HCT116 (cell line): ENCODE results near the gene GTF2A1.

Source experiments
- CTCF ChIP-seq, 3 experiments: fragments of 200-600 bp in 1 of 3; sonication (generic) in 1 of 3; IDR thresholded peaks in 2 of 3; conservative IDR thresholded peaks in 1 of 3; 2 replicates each; pipeline ENCODE4 v1.5.1; 2012 to 2017; ENCODE audit warnings: low read depth in 2 of 3, low read length in 2 of 3, antibody characterized with exemption in 1 of 3, borderline replicate concordance in 1 of 3, control low read depth in 1 of 3, mild to moderate bottlenecking in 1 of 3, mixed read lengths in 1 of 3, mixed run types in 1 of 3, moderate library complexity in 1 of 3; ENCODE audit not compliant: insufficient read depth in 1 of 3
- EZH2phosphoT487 ChIP-seq: fragments of 200-600 bp; IDR thresholded peaks from 2 replicates; pipeline ENCODE4 v1.6.1; 2018; ENCODE audit warnings: antibody characterized with exemption, borderline replicate concordance
- POLR2A ChIP-seq: IDR thresholded peaks from 2 replicates; pipeline ENCODE4 v1.7.0; 2011; ENCODE audit warnings: borderline replicate concordance; ENCODE audit not compliant: insufficient read depth, insufficient read length; ENCODE audit errors: extremely low read depth
- POLR2AphosphoS5 ChIP-seq: IDR thresholded peaks from 2 replicates; pipeline ENCODE4 v1.6.1; 2011; ENCODE audit warnings: mild to moderate bottlenecking, low read depth, low read length, moderate library complexity
- SRF ChIP-seq: IDR thresholded peaks from 2 replicates; pipeline ENCODE4 v1.6.1; 2012; ENCODE audit warnings: low read depth
- ZFX ChIP-seq: fragments of 450-650 bp; IDR thresholded peaks from 2 replicates; pipeline ENCODE4 v1.6.1; 2017
- ZNF274 ChIP-seq: fragments of 200-500 bp; sonication (Bioruptor generic); IDR thresholded peaks from 2 replicates; pipeline ENCODE4 v1.6.1; 2014; ENCODE audit warnings: mild to moderate bottlenecking, low read depth, low read length, inconsistent platforms
- TF ChIP-seq, protein P1 (sequence below): IDR thresholded peaks from 2 replicates; pipeline ENCODE4 v1.6.1; 2012; ENCODE audit warnings: low read depth
- TF ChIP-seq, protein P2 (sequence below): IDR thresholded peaks from 2 replicates; pipeline ENCODE4 v1.6.1; 2011; ENCODE audit warnings: mild to moderate bottlenecking, low read length, moderate library complexity; ENCODE audit not compliant: insufficient replicate concordance; ENCODE audit errors: extremely low read depth

GRCh38 chr14:81247271-81247766 is 26.6 kb upstream of the GTF2A1 start:
- TF ChIP-seq EZH2phosphoT487 (no peak), CTCF (IDR thresholded peaks at IDR 0.05 in 2 of 3, conservative IDR thresholded peaks at IDR 0.05 in 1 of 3; ENCODE audit: borderline replicate concordance in 1 of 3, insufficient read depth in 1 of 3, low read depth in 2 of 3, low read length in 2 of 3) (no peak), ZFX (no peak), POLR2AphosphoS5 (no peak), POLR2A (no peak), SRF (no peak), ZNF274 (no peak)
- TF ChIP-seq, protein P1, sequence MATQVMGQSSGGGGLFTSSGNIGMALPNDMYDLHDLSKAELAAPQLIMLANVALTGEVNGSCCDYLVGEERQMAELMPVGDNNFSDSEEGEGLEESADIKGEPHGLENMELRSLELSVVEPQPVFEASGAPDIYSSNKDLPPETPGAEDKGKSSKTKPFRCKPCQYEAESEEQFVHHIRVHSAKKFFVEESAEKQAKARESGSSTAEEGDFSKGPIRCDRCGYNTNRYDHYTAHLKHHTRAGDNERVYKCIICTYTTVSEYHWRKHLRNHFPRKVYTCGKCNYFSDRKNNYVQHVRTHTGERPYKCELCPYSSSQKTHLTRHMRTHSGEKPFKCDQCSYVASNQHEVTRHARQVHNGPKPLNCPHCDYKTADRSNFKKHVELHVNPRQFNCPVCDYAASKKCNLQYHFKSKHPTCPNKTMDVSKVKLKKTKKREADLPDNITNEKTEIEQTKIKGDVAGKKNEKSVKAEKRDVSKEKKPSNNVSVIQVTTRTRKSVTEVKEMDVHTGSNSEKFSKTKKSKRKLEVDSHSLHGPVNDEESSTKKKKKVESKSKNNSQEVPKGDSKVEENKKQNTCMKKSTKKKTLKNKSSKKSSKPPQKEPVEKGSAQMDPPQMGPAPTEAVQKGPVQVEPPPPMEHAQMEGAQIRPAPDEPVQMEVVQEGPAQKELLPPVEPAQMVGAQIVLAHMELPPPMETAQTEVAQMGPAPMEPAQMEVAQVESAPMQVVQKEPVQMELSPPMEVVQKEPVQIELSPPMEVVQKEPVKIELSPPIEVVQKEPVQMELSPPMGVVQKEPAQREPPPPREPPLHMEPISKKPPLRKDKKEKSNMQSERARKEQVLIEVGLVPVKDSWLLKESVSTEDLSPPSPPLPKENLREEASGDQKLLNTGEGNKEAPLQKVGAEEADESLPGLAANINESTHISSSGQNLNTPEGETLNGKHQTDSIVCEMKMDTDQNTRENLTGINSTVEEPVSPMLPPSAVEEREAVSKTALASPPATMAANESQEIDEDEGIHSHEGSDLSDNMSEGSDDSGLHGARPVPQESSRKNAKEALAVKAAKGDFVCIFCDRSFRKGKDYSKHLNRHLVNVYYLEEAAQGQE: no peak
- TF ChIP-seq, protein P2, sequence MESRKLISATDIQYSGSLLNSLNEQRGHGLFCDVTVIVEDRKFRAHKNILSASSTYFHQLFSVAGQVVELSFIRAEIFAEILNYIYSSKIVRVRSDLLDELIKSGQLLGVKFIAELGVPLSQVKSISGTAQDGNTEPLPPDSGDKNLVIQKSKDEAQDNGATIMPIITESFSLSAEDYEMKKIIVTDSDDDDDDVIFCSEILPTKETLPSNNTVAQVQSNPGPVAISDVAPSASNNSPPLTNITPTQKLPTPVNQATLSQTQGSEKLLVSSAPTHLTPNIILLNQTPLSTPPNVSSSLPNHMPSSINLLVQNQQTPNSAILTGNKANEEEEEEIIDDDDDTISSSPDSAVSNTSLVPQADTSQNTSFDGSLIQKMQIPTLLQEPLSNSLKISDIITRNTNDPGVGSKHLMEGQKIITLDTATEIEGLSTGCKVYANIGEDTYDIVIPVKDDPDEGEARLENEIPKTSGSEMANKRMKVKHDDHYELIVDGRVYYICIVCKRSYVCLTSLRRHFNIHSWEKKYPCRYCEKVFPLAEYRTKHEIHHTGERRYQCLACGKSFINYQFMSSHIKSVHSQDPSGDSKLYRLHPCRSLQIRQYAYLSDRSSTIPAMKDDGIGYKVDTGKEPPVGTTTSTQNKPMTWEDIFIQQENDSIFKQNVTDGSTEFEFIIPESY: no peak
